H1 (cell line): Measurements from ENCODE around the gene KHDRBS2. TPM values are rescaled to one million over a fixed set of nuclear protein-coding genes. Genes with fewer than 3 reads are reported as not detected.

Experiments used
- CTCF ChIA-PET: fragments of 300-600 bp; sonication (Branson Sonifier 250); formaldehyde crosslinking; loops from one replicate; lab custom pipeline; 2021; ENCODE audit not compliant: partially characterized antibody; lab: Charles Lee
- POLR2A ChIA-PET: fragments of 300-600 bp; sonication (Branson Sonifier 250); formaldehyde crosslinking; loops from one replicate; lab custom pipeline; 2021; ENCODE audit warnings: inconsistent platforms; ENCODE audit not compliant: partially characterized antibody; lab: Charles Lee
- DNase-seq, 2 experiments: peaks; one replicate each; pipeline versions ENCODE4 v3.0.0 to v3.0.0-alpha.2; 2010 to 2022; ENCODE audit warnings: low spot score in 2 of 2, low read depth in 1 of 2, mixed read lengths in 1 of 2
- FAIRE-seq: peaks from 2 replicates; lab custom pipeline; 2011; peaks lifted over from hg19 to GRCh38; lab: Jason Lieb, UNC
- H2AFZ ChIP-seq: 2 replicates; pipeline ENCODE4 v1.8.1; 2012; ENCODE audit warnings: low read length, inconsistent platforms
- H2AK5ac ChIP-seq: 2 replicates; pipeline ENCODE4 v1.6.1; 2013; ENCODE audit warnings: low read depth, low read length
- H2BK120ac ChIP-seq: replicated peaks from 2 replicates; pipeline ENCODE3; 2013; ENCODE audit warnings: low read depth, low read length, inconsistent platforms
- H2BK12ac ChIP-seq: 2 replicates; pipeline ENCODE4 v1.6.1; 2013; ENCODE audit warnings: low read depth, low read length
- H2BK15ac ChIP-seq: 2 replicates; pipeline ENCODE4 v1.6.1; 2013; ENCODE audit warnings: low read length
- H2BK20ac ChIP-seq: 2 replicates; pipeline ENCODE4 v1.6.1; 2013; ENCODE audit warnings: low read length
- H2BK5ac ChIP-seq: 2 replicates; pipeline ENCODE4 v1.6.1; 2013; ENCODE audit warnings: low read depth, low read length
- H3K14ac ChIP-seq: 2 replicates; pipeline ENCODE4 v1.6.1; 2013; ENCODE audit warnings: inconsistent platforms; ENCODE audit not compliant: insufficient read length
- H3K18ac ChIP-seq: 2 replicates; pipeline ENCODE4 v1.6.1; 2013; ENCODE audit warnings: low read length; ENCODE audit errors: extremely low read depth
- H3K23ac ChIP-seq: 2 replicates; pipeline ENCODE4 v1.6.1; 2013; ENCODE audit warnings: inconsistent platforms; ENCODE audit not compliant: insufficient read length
- H3K23me2 ChIP-seq: 2 replicates; pipeline ENCODE4 v1.6.1; 2013; ENCODE audit warnings: low read depth, low read length
- H3K27ac ChIP-seq: 2 replicates; pipeline ENCODE4 v1.6.1; 2011; ENCODE audit warnings: low read depth, low read length, inconsistent platforms
- H3K27me3 ChIP-seq, 4 experiments: replicated peaks in 1 of 4; 1 replicate in 1 of 4; 2 replicates in 3 of 4; pipeline versions ENCODE4 v1.6.1 to v1.8.1; 2011 to 2013; ENCODE audit warnings: low read length in 3 of 4, mild to moderate bottlenecking in 3 of 4, inconsistent platforms in 2 of 4, mixed read lengths in 2 of 4, moderate library complexity in 1 of 4; ENCODE audit not compliant: control insufficient read depth in 3 of 4, insufficient read depth in 3 of 4; ENCODE audit errors: extremely low read depth in 1 of 4
- H3K36me3 ChIP-seq, 4 experiments: 2 replicates each; pipeline versions ENCODE4 v1.6.1 to v1.8.1; 2011 to 2013; ENCODE audit warnings: mild to moderate bottlenecking in 4 of 4, low read length in 3 of 4, moderate library complexity in 2 of 4, control low read depth in 1 of 4, inconsistent platforms in 1 of 4; ENCODE audit not compliant: insufficient read depth in 4 of 4, control insufficient read depth in 2 of 4
- H3K4ac ChIP-seq: replicated peaks from 2 replicates; pipeline ENCODE3; 2013; ENCODE audit warnings: low read length, low read depth, mixed read lengths, inconsistent platforms; ENCODE audit not compliant: insufficient read length
- H3K4me1 ChIP-seq, 4 experiments: replicated peaks in 1 of 4; 1 replicate in 1 of 4; 2 replicates in 3 of 4; pipeline versions ENCODE4 v1.6.1 to v1.8.1; 2011 to 2013; ENCODE audit warnings: low read length in 3 of 4, inconsistent platforms in 2 of 4, mixed read lengths in 1 of 4; ENCODE audit not compliant: insufficient read depth in 4 of 4, control insufficient read depth in 3 of 4
- H3K4me2 ChIP-seq, 2 experiments: 2 replicates each; pipeline versions ENCODE4 v1.6.1 to v1.8.1; 2011 to 2013; ENCODE audit warnings: low read depth in 2 of 2, low read length in 2 of 2, control low read depth in 1 of 2, inconsistent platforms in 1 of 2, mild to moderate bottlenecking in 1 of 2; ENCODE audit not compliant: insufficient read depth in 1 of 2
- H3K4me3 ChIP-seq, 4 experiments: fragments of 200-600, 300-600 bp in 1 of 4; sonication (generic), shearing (Covaris generic), sonication (Bioruptor Twin) in 1 of 4; 2 replicates each; pipeline versions ENCODE4 v1.5.1 to v1.8.1; 2011 to 2016; ENCODE audit warnings: low read length in 4 of 4, low read depth in 3 of 4, control low read depth in 2 of 4, inconsistent platforms in 2 of 4, mild to moderate bottlenecking in 2 of 4, mixed read lengths in 1 of 4, moderate library complexity in 1 of 4; ENCODE audit not compliant: insufficient read depth in 2 of 4; ENCODE audit errors: extremely low read depth in 1 of 4
- H3K56ac ChIP-seq: replicated peaks from 2 replicates; pipeline ENCODE3; 2013; ENCODE audit warnings: low read depth, mild to moderate bottlenecking, mixed read lengths, low read length, inconsistent platforms; ENCODE audit not compliant: insufficient read length
- H3K79me1 ChIP-seq: 2 replicates; pipeline ENCODE4 v1.6.1; 2013; ENCODE audit warnings: low read depth, low read length, control low read depth
- H3K79me2 ChIP-seq, 2 experiments: 2 replicates each; pipeline versions ENCODE4 v1.6.1 to v1.8.1; 2012 to 2013; ENCODE audit warnings: low read length in 2 of 2, mild to moderate bottlenecking in 2 of 2, inconsistent platforms in 1 of 2; ENCODE audit not compliant: insufficient read depth in 2 of 2, control insufficient read depth in 1 of 2
- H3K9ac ChIP-seq, 4 experiments: replicated peaks in 1 of 4; 1 replicate in 1 of 4; 2 replicates in 3 of 4; pipeline versions ENCODE4 v1.6.1 to v1.8.1; 2011 to 2013; ENCODE audit warnings: low read depth in 3 of 4, low read length in 3 of 4, control low read depth in 2 of 4, mild to moderate bottlenecking in 2 of 4, moderate library complexity in 2 of 4, inconsistent platforms in 1 of 4; ENCODE audit errors: extremely low read depth in 1 of 4
- H3K9me3 ChIP-seq, 2 experiments: 2 replicates each; pipeline versions ENCODE4 v1.6.1 to v1.8.1; 2012 to 2013; ENCODE audit warnings: mild to moderate bottlenecking in 2 of 2, moderate library complexity in 2 of 2, control low read depth in 1 of 2, inconsistent platforms in 1 of 2, low read depth in 1 of 2, low read length in 1 of 2, mixed read lengths in 1 of 2; ENCODE audit not compliant: insufficient read depth in 2 of 2
- H4K20me1 ChIP-seq, 2 experiments: replicated peaks in 1 of 2; 2 replicates each; pipeline versions ENCODE3 to v1.8.1; 2011 to 2013; ENCODE audit warnings: inconsistent platforms in 2 of 2, low read length in 2 of 2, mild to moderate bottlenecking in 1 of 2; ENCODE audit not compliant: insufficient read depth in 2 of 2, control insufficient read depth in 1 of 2
- H4K5ac ChIP-seq: 2 replicates; pipeline ENCODE4 v1.6.1; 2013; ENCODE audit warnings: low read length, low read depth, mixed read lengths, inconsistent platforms; ENCODE audit not compliant: insufficient read length
- H4K8ac ChIP-seq: 2 replicates; pipeline ENCODE4 v1.8.0; 2013; ENCODE audit warnings: mild to moderate bottlenecking, moderate library complexity, low read length, inconsistent platforms; ENCODE audit not compliant: insufficient read depth; ENCODE audit errors: extremely low read depth
- H4K91ac ChIP-seq: replicated peaks from 2 replicates; pipeline ENCODE3; 2013; ENCODE audit warnings: low read length, mixed read lengths, inconsistent platforms; ENCODE audit not compliant: insufficient read length
- CBX8 ChIP-seq: fragments of 300-800, 300-1000 bp; sonication (generic); IDR thresholded peaks from 2 replicates; pipeline ENCODE4 v1.7.1; 2016; ENCODE audit warnings: low read depth, low read length, borderline replicate concordance
- CTCF ChIP-seq, 3 experiments: IDR thresholded peaks; 1 replicate in 2 of 3; 2 replicates in 1 of 3; pipeline versions ENCODE4 v1.5.1 to v1.6.1; 2011; ENCODE audit warnings: low read length in 3 of 3, mild to moderate bottlenecking in 3 of 3, inconsistent platforms in 2 of 3, low read depth in 1 of 3, moderate library complexity in 1 of 3; ENCODE audit not compliant: insufficient read depth in 1 of 3; ENCODE audit errors: control extremely low read depth in 1 of 3
- JUND ChIP-seq: IDR thresholded peaks from 2 replicates; pipeline ENCODE4 v1.6.1; 2011; ENCODE audit warnings: mild to moderate bottlenecking, improper control_type of control experiment, low read length
- MAX ChIP-seq: IDR thresholded peaks from 2 replicates; pipeline ENCODE4 v1.6.1; 2012; ENCODE audit warnings: inconsistent platforms
- POLR2A ChIP-seq, 2 experiments: IDR thresholded peaks; 1 replicate in 1 of 2; 2 replicates in 1 of 2; pipeline ENCODE4 v1.6.1; 2011; ENCODE audit warnings: low read depth in 2 of 2, low read length in 2 of 2, mild to moderate bottlenecking in 2 of 2; ENCODE audit errors: control extremely low read depth in 1 of 2
- TEAD4 ChIP-seq: IDR thresholded peaks from 2 replicates; pipeline ENCODE4 v1.6.1; 2012; ENCODE audit warnings: low read depth, low read length, inconsistent platforms, mixed read lengths
- USF2 ChIP-seq: IDR thresholded peaks from 2 replicates; pipeline ENCODE4 v1.6.1; 2011; ENCODE audit warnings: low read length, improper control_type of control experiment
- WGBS, 2 experiments: shearing (Covaris generic) in 1 of 2; methylation state at CpG; one replicate each; pipeline versions ENCODE4 v1.1.6 to v1.1.7; 2013 to 2015; ENCODE audit warnings: low lambda C conversion rate in 2 of 2, mixed read lengths in 2 of 2, inconsistent platforms in 1 of 2, low coverage in 1 of 2, missing lambda C conversion rate in 1 of 2; ENCODE audit not compliant: insufficient replicate concordance in 2 of 2, insufficient coverage in 1 of 2, insufficient read length in 1 of 2; ENCODE audit errors: extremely low coverage in 1 of 2, missing lambda C conversion rate in 1 of 2; 5-methylcytosine and 5-hydroxymethylcytosine counted together
- polyA plus RNA-seq, 7 experiments: library from polyadenylated mRNA; depleted of rRNA in 3 of 7; stranded (reverse) in 5 of 7; unstranded in 2 of 7; fragments of >200 nt in 5 of 7; fragments of 200-250 nt in 2 of 7; gene quantifications; 1 replicate in 5 of 7; 2 replicates in 1 of 7; 4 replicates in 1 of 7; pipeline versions ENCODE4 v1.2.1 to v1.2.3, GENCODE V29; 2011 to 2013; ENCODE audit warnings: missing spikeins in 2 of 7, mixed read lengths in 2 of 7
- total RNA-seq: library from RNA; stranded (reverse); fragmentation: NEBNext Ultra II Directional; extraction: Animal tissue kit (Norgen Biotek cat#: 25700); gene quantifications from 2 replicates; pipeline ENCODE4 v1.2.1, GENCODE V29; 2021

KHDRBS2 gene
- total and polyA plus RNA-seq, 2 of the 8 experiments (the other 6 are each of a cell fraction or from before 2014, with no cell fraction given), result 5.2 to 7.7 TPM

GRCh38 chr6:61977947-61978346 is 308.1 kb downstream of the KHDRBS2 start:
- H3K4me2 ChIP-seq, result no peak overlapping the region
- no peaks in the 10 kb centered on the region for H3K36me3 ChIP-seq
- no peaks in the 10 kb centered on the region for H3K79me1 ChIP-seq
- H3K27ac ChIP-seq, result no peak overlapping the region
- H4K91ac ChIP-seq, result no peak overlapping the region
- no peak overlapping the region for H4K5ac ChIP-seq
- no peak overlapping the region for H3K4ac ChIP-seq
- no peak overlapping the region for H2BK15ac ChIP-seq
- no peak overlapping the region for H3K18ac ChIP-seq
- no peak for FAIRE-seq
- no peaks in the 10 kb centered on the region for H3K79me2 ChIP-seq
- no peaks in the 10 kb centered on the region for H3K27me3 ChIP-seq
- no peak overlapping the region for H2AK5ac ChIP-seq
- no peak for DNase-seq
- H3K23ac ChIP-seq, result no peak overlapping the region
- H2BK5ac ChIP-seq, result no peak overlapping the region
- H3K4me1 ChIP-seq, result peaks cover 0 to 6% (median 3%) of the 10 kb centered on the region in 4 experiments; a peak in 3 of 7 replicates
- H3K9me3 ChIP-seq, result no peaks in the 10 kb centered on the region
- no peak overlapping the region for H2BK20ac ChIP-seq
- no peak overlapping the region for H2AFZ ChIP-seq
- H3K9ac ChIP-seq, result no peak overlapping the region
- H3K14ac ChIP-seq, result no peak overlapping the region
- H2BK12ac ChIP-seq, result no peak overlapping the region
- H3K4me3 ChIP-seq, result no peak overlapping the region
- WGBS, 2 experiments, result 100% methylated on average over 1 of the region's 1 CpG; no CpG with 5 or more reads in 1 of the 2 experiments
- no peak overlapping the region for H2BK120ac ChIP-seq
- H4K20me1 ChIP-seq, result no peaks in the 10 kb centered on the region
- POLR2A ChIA-PET, result no interaction called here
- CTCF ChIA-PET, result no interaction called here
- H3K56ac ChIP-seq, result no peak overlapping the region
- H3K23me2 ChIP-seq, result no peaks in the 10 kb centered on the region
- H4K8ac ChIP-seq, result no peak overlapping the region
- TF ChIP-seq MAX (no peak), USF2 (no peak), JUND (no peak), POLR2A (IDR thresholded peaks at IDR 0.05; ENCODE audit: control extremely low read depth in 1 of 2, low read depth in 2 of 2, low read length in 2 of 2) (no peak), CBX8 (no peak), CTCF (IDR thresholded peaks at IDR 0.05; ENCODE audit: control extremely low read depth in 1 of 3, insufficient read depth in 1 of 3, low read depth in 1 of 3, low read length in 3 of 3) (no peak), TEAD4 (no peak)
- TF ChIP-seq, all 59 proteins: peak for 0
